ENCODE results near the gene FECH. TPM values are rescaled to one million over a fixed set of nuclear protein-coding genes. Genes with fewer than 3 reads are reported as not detected.
A peak's percentile ranks its signal among the peaks of the same experiment; 100 is the strongest.

FECH gene
- total RNA-seq, 4 donors from 2014 or later = 24.1 to 37.2 (median 29.2) TPM

- no peaks in the 10 kb centered on the region for H3K27me3 ChIP-seq
- H3K27ac ChIP-seq (replicated peaks in 1 of 4) = peak overlapping the region; percentile 75 to 79 (median 77)
- 48% methylated on average over 13 of the region's 13 CpGs for WGBS
- no peak for TF ChIP-seq CTCF (IDR thresholded peaks at IDR 0.05)
- no peak for TF ChIP-seq POLR2A (IDR thresholded peaks at IDR 0.05; ENCODE audit: low read depth)
- TF ChIP-seq EP300 (IDR thresholded peaks at IDR 0.05) = no peak
- TF ChIP-seq POLR2AphosphoS5 (IDR thresholded peaks at IDR 0.05) = no peak
- no peaks in the 10 kb centered on the region for H3K9me3 ChIP-seq
- H3K4me3 ChIP-seq = peak overlapping the region; percentile 65 to 85 (median 68)
- no peak for DNase-seq (ENCODE audit: extremely low spot score)
- H3K4me1 ChIP-seq = peaks cover 10 to 21% (median 18%) of the 10 kb centered on the region in 4 donors
- intact Hi-C loops (cut with DNase I) = loop anchor here (10.0 kb wide), 2 partner anchors 254 to 494 kb away; no protein-coding TSS in a partner anchor
- no peaks in the 10 kb centered on the region for H3K36me3 ChIP-seq
These were observed 44.5 kb upstream of the FECH start for GRCh38 chr18:57630754-57631595.

GRCh38 chr18:57630002-57630753 is 43.7 kb upstream of the FECH start:
- H3K4me3 ChIP-seq = peak overlapping the region; percentile 65 to 85 (median 68)
- 2% methylated on average over 46 of the region's 52 CpGs for WGBS
- DNase-seq (ENCODE audit: extremely low spot score) = peak; percentile 99

GRCh38 chr18:57629422-57629821 is 42.9 kb upstream of the FECH start:
- Histone ChIP-seq H3K27me3 (no peaks in the 10 kb centered on the region), H3K4me3 (peak overlapping the region; percentile 65 to 85 (median 68)), H3K27ac (replicated peaks in 1 of 4) (peak overlapping the region; percentile 75 to 79 (median 77)), H3K9me3 (no peaks in the 10 kb centered on the region), H3K4me1 (peaks cover 10 to 21% (median 18%) of the 10 kb centered on the region in 4 donors), H3K36me3 (no peaks in the 10 kb centered on the region)
- no peak for DNase-seq (ENCODE audit: extremely low spot score)
- 93% methylated on average over 9 of the region's 9 CpGs for WGBS
- intact Hi-C loops (cut with DNase I) = loop anchor here (10.0 kb wide), 2 partner anchors 185 to 415 kb away; partner anchors contain the start of gene NEDD4L
- TF ChIP-seq POLR2A (IDR thresholded peaks at IDR 0.05; ENCODE audit: low read depth) (no peak), CTCF (IDR thresholded peaks at IDR 0.05) (no peak), EP300 (IDR thresholded peaks at IDR 0.05) (no peak), POLR2AphosphoS5 (IDR thresholded peaks at IDR 0.05) (no peak)

More at GRCh38 chr18:57630002-57630753, 43.7 kb upstream of the FECH start:
- intact Hi-C loops (cut with DNase I) = loop anchor here (10.0 kb wide), 2 partner anchors 255 to 495 kb away; no protein-coding TSS in a partner anchor
- TF ChIP-seq POLR2AphosphoS5 (IDR thresholded peaks at IDR 0.05) (peak; percentile 84 to 92), POLR2A (IDR thresholded peaks at IDR 0.05; ENCODE audit: low read depth) (no peak), CTCF (IDR thresholded peaks at IDR 0.05) (peak; percentile 76 to 85 (median 82))
- H3K27ac ChIP-seq (replicated peaks in 1 of 4) = peak overlapping the region; percentile 75 to 79 (median 77)
- no peaks in the 10 kb centered on the region for H3K27me3 ChIP-seq
- peaks cover 10 to 21% (median 18%) of the 10 kb centered on the region in 4 donors for H3K4me1 ChIP-seq
- H3K36me3 ChIP-seq = no peaks in the 10 kb centered on the region
- H3K9me3 ChIP-seq = no peaks in the 10 kb centered on the region

- TF ChIP-seq POLR2AphosphoS5 (IDR thresholded peaks at IDR 0.05) (no peak), CTCF (IDR thresholded peaks at IDR 0.05) (no peak)
- Histone ChIP-seq H3K4me1 (peaks cover 14 to 26% (median 22%) of the 10 kb centered on the region in 4 donors), H3K4me3 (no peak overlapping the region), H3K27me3 (no peaks in the 10 kb centered on the region), H3K27ac (replicated peaks in 1 of 4) (no peak overlapping the region), H3K36me3 (no peaks in the 10 kb centered on the region), H3K9me3 (no peaks in the 10 kb centered on the region)
- WGBS = 79% methylated on average over 5 of the region's 5 CpGs
- DNase-seq (ENCODE audit: extremely low spot score) = no peak
- intact Hi-C loops (cut with DNase I) = loop anchor here (10.0 kb wide), 2 partner anchors 187 to 417 kb away; partner anchors contain the start of gene NEDD4L
These were observed 41.0 kb upstream of the FECH start for GRCh38 chr18:57627488-57627887.

Data from esophagus muscularis mucosa (tissue), 4 donors.